Measurements from ENCODE around the gene ANO2. TPM values are rescaled to one million over a fixed set of nuclear protein-coding genes. Genes with fewer than 3 reads are reported as not detected.

Gene ANO2
- total RNA-seq, 4 donors from 2014 or later = 1.4 to 3.3 (median 2.7) TPM; not detected in 1

DNA sequence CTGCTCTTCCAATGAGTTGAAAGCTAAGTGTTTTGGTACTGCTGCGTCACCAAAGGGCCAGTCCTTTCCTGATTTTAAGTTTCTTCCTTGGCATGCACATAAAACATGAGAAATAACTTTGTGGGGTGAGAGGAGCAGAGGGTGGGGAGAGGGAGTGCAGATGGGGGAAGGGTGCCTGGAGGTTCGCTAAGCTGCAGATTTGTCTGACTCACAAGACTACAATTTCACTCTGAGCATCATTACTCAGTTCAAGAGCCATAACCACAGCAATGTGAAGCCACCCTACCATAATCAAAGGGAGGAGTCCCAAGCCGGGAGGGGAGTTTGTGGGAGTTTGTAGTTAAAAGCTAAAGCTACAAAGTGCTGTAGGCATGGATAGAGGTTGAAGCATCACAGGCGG, 136.1 kb downstream of the ANO2 start:
- Histone ChIP-seq H3K9me3 (no peaks in the 10 kb centered on the region), H3K27ac (no peak overlapping the region), H3K4me1 (no peaks in the 10 kb centered on the region), H3K27me3 (no peaks in the 10 kb centered on the region), H3K36me3 (no peaks in the 10 kb centered on the region), H3K4me3 (no peak overlapping the region)
- intact Hi-C loops (cut with DNase I; ENCODE audit: low total_unique reads) = no loop called here
- WGBS, 2 donors (ENCODE audit: low coverage in 1 of 2) = 48 to 54% methylated on average over 2 to 4 of the region's 4 CpGs
- TF ChIP-seq POLR2AphosphoS5 (IDR thresholded peaks at IDR 0.05) (no peak), EP300 (IDR thresholded peaks at IDR 0.05; ENCODE audit: low read depth) (no peak)
- no peak for DNase-seq
- in situ Hi-C loops (cut with MboI; ENCODE audit: low pct_ligation_motif_present in 1 of 4, low pct_unique_long_range_greater_than_20kb in 1 of 4, low sequenced_read_pairs in 3 of 4) = no loop called here

DNA sequence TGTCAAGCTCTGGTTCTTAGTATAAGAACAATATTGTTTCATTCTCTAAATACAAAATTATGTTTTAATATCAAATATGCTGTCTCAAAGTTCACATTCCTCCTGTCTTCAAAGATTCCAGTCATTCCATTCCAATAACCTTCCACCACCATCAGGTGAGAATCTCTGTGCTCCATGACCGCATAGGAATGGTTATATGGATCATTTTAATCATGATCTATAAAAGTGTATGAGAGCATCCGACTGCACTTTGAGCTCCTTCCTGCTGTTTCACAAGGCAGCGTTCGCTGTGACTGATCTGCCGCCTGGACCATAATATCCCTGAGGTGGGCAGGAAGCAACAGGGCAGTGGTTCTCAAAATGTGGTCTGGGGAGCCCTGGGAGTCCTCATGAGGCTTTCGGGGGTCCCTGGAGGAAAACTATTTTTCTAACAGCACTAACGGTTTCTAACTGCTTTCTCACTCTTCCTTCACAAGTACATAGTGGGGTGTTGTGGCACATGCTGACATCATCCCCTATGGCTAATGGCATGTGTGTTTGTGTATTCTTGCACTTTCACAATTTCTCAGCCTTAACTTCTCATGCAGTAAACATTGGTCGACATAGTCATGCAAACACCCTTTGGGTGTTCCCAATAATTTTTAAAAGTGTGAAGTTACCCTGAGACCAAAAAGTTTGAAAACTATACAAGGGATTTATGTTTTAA, 137.4 kb downstream of the ANO2 start:
- Histone ChIP-seq H3K36me3 (no peaks in the 10 kb centered on the region), H3K9me3 (no peaks in the 10 kb centered on the region), H3K27ac (no peak overlapping the region), H3K4me1 (no peaks in the 10 kb centered on the region), H3K27me3 (peaks cover 3% of the 10 kb centered on the region), H3K4me3 (no peak overlapping the region)
- DNase-seq = no peak
- intact Hi-C loops (cut with DNase I; ENCODE audit: low total_unique reads) (no loop called here), in situ Hi-C loops (cut with MboI; ENCODE audit: low pct_ligation_motif_present in 1 of 4, low pct_unique_long_range_greater_than_20kb in 1 of 4, low sequenced_read_pairs in 3 of 4) (no loop called here)
- 67 to 73% methylated on average over 5 to 8 of the region's 8 CpGs for WGBS, 2 donors (ENCODE audit: low coverage in 1 of 2)
- TF ChIP-seq POLR2AphosphoS5 (IDR thresholded peaks at IDR 0.05) (no peak), EP300 (IDR thresholded peaks at IDR 0.05; ENCODE audit: low read depth) (no peak), POLR2A (IDR thresholded peaks at IDR 0.05) (no peak)
- TF ChIP-seq, protein P1, sequence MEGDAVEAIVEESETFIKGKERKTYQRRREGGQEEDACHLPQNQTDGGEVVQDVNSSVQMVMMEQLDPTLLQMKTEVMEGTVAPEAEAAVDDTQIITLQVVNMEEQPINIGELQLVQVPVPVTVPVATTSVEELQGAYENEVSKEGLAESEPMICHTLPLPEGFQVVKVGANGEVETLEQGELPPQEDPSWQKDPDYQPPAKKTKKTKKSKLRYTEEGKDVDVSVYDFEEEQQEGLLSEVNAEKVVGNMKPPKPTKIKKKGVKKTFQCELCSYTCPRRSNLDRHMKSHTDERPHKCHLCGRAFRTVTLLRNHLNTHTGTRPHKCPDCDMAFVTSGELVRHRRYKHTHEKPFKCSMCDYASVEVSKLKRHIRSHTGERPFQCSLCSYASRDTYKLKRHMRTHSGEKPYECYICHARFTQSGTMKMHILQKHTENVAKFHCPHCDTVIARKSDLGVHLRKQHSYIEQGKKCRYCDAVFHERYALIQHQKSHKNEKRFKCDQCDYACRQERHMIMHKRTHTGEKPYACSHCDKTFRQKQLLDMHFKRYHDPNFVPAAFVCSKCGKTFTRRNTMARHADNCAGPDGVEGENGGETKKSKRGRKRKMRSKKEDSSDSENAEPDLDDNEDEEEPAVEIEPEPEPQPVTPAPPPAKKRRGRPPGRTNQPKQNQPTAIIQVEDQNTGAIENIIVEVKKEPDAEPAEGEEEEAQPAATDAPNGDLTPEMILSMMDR (IDR thresholded peaks at IDR 0.05) = no peak

DNA sequence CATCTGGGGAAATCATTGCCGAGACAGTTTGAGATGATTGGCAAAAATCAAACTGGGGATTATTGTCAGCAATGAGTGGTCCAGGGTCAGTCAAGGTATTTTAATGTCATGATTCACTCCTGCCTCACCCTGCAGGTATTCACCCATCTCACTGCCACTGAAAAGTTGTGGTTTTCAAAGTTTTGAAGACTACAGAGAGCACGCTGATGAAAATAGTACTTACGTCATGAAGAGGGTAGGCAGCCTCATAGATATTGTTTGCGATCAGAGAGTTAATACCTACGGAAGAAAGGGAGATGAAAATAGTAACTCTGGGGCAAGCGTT, 138.0 kb downstream of the ANO2 start:
- 80 to 92% methylated on average over 5 to 6 of the region's 6 CpGs for WGBS, 2 donors (ENCODE audit: low coverage in 1 of 2)
- no peak for DNase-seq
- Histone ChIP-seq H3K4me1 (no peaks in the 10 kb centered on the region), H3K36me3 (no peaks in the 10 kb centered on the region), H3K27ac (no peak overlapping the region), H3K27me3 (peaks cover 3% of the 10 kb centered on the region), H3K4me3 (no peak overlapping the region), H3K9me3 (no peaks in the 10 kb centered on the region)
- intact Hi-C loops (cut with DNase I; ENCODE audit: low total_unique reads) = no loop called here
- in situ Hi-C loops (cut with MboI; ENCODE audit: low pct_ligation_motif_present in 1 of 4, low pct_unique_long_range_greater_than_20kb in 1 of 4, low sequenced_read_pairs in 3 of 4) = no loop called here
- TF ChIP-seq EP300 (IDR thresholded peaks at IDR 0.05; ENCODE audit: low read depth) (no peak), POLR2AphosphoS5 (IDR thresholded peaks at IDR 0.05) (no peak), POLR2A (IDR thresholded peaks at IDR 0.05) (no peak)
- TF ChIP-seq, protein P1 (IDR thresholded peaks at IDR 0.05) = no peak

DNA sequence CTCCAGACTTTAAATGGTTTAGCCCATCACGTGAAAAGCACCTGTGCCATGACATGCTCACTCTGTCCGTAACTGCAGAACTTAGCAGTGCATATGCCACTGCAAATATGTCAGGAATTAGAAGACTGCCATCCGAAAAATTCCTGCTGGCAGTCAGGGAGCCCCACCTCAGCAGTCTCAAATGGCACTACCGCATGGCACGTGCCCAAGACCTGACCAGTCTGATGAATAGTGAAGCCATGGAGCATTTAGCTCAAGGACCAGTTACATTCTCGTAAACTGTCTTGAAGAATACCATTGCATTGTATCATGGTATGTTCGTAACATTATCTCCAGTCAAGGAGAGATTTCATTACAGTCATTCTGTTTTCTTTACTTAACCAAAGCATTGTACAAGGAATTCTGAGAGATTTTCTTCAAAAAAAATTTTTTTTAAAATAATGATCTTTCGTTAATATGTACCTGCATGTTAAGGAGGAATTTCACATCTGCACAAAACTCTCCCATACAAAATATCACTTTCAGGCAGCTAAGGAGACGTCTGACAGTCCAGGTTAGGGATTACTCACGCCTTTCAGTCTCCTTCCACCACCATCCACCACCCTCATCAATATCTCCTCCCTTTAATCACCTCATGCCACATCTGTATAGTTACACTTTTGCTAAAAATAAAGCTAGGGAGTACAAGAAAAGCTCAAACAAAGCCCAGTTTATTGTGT, 138.5 kb downstream of the ANO2 start:
- H3K9me3 ChIP-seq = no peaks in the 10 kb centered on the region
- 45 to 77% methylated on average over 3 to 10 of the region's 10 CpGs for WGBS, 2 donors (ENCODE audit: low coverage in 1 of 2)
- intact Hi-C loops (cut with DNase I; ENCODE audit: low total_unique reads) = no loop called here
- no peak overlapping the region for H3K4me3 ChIP-seq
- TF ChIP-seq EP300 (IDR thresholded peaks at IDR 0.05; ENCODE audit: low read depth) (no peak), POLR2AphosphoS5 (IDR thresholded peaks at IDR 0.05) (no peak), POLR2A (IDR thresholded peaks at IDR 0.05) (no peak)
- TF ChIP-seq, protein P1 (IDR thresholded peaks at IDR 0.05) = no peak
- no peaks in the 10 kb centered on the region for H3K4me1 ChIP-seq
- DNase-seq = no peak
- H3K27me3 ChIP-seq = peaks cover 3% of the 10 kb centered on the region
- H3K36me3 ChIP-seq = no peaks in the 10 kb centered on the region
- no peak overlapping the region for H3K27ac ChIP-seq
- in situ Hi-C loops (cut with MboI; ENCODE audit: low pct_ligation_motif_present in 1 of 4, low pct_unique_long_range_greater_than_20kb in 1 of 4, low sequenced_read_pairs in 3 of 4) = no loop called here

Measured in transverse colon (tissue), 4 donors.